HG03175 (cell line): Measurements from ENCODE around the gene GRM7.

Experiments
- ATAC-seq: cut with Tn5 transposase; IDR thresholded peaks from one replicate; pipeline ENCODE4 v1.9.1; 2021; ENCODE audit warnings: mild to moderate bottlenecking, moderate library complexity; ENCODE audit not compliant: unreplicated experiment

The GRM7 gene

GRCh38 chr3:7461202-7461825 lies 600.4 kb downstream of the GRM7 start:
- peak; percentile 94 for ATAC-seq

- ATAC-seq: no peak
Measured at GRCh38 chr3:7469866-7470265, 609.0 kb downstream of the GRM7 start.

GRCh38 chr3:7484636-7485035 lies 623.7 kb downstream of the GRM7 start:
- ATAC-seq: no peak

- ATAC-seq: no peak
Measured at GRCh38 chr3:7487763-7488162, 626.8 kb downstream of the GRM7 start.

GRCh38 chr3:7489417-7489816 lies 628.5 kb downstream of the GRM7 start:
- no peak for ATAC-seq

- ATAC-seq: no peak
Measured at GRCh38 chr3:7498715-7499114, 637.8 kb downstream of the GRM7 start.

- ATAC-seq: no peak
Measured at GRCh38 chr3:7503431-7503830, 642.5 kb downstream of the GRM7 start.

- ATAC-seq: no peak
Measured at GRCh38 chr3:7504886-7505775, 644.2 kb downstream of the GRM7 start.

- no peak for ATAC-seq
Measured at GRCh38 chr3:7506606-7507180, 645.8 kb downstream of the GRM7 start.

GRCh38 chr3:7508821-7509220 lies 647.9 kb downstream of the GRM7 start:
- no peak for ATAC-seq

GRCh38 chr3:7512048-7512447 lies 651.1 kb downstream of the GRM7 start:
- no peak for ATAC-seq

GRCh38 chr3:7518026-7518425 lies 657.1 kb downstream of the GRM7 start:
- ATAC-seq: no peak

- ATAC-seq: no peak
Measured at GRCh38 chr3:7518456-7518855, 657.5 kb downstream of the GRM7 start.

- no peak for ATAC-seq
Measured at GRCh38 chr3:7520059-7520458, 659.1 kb downstream of the GRM7 start.

- ATAC-seq: no peak
Measured at GRCh38 chr3:7520593-7520992, 659.7 kb downstream of the GRM7 start.

GRCh38 chr3:7536510-7536909 lies 675.6 kb downstream of the GRM7 start:
- no peak for ATAC-seq

- no peak for ATAC-seq
Measured at GRCh38 chr3:7536921-7537320, 676.0 kb downstream of the GRM7 start.

- no peak for ATAC-seq
Measured at GRCh38 chr3:7543294-7543880, 682.5 kb downstream of the GRM7 start.

GRCh38 chr3:7545334-7545733 lies 684.4 kb downstream of the GRM7 start:
- ATAC-seq: no peak

GRCh38 chr3:7546253-7546652 lies 685.3 kb downstream of the GRM7 start:
- ATAC-seq: no peak

GRCh38 chr3:7547826-7548225 lies 686.9 kb downstream of the GRM7 start:
- ATAC-seq: no peak

- ATAC-seq: no peak
Measured at GRCh38 chr3:7562892-7563291, 702.0 kb downstream of the GRM7 start.
